H1 (cell line): ENCODE measurements around the gene PHC2. TPM values are rescaled to one million over a fixed set of nuclear protein-coding genes. Genes with fewer than 3 reads are reported as not detected.

Source experiments
- CTCF ChIA-PET: fragments of 300-600 bp; sonication (Branson Sonifier 250); formaldehyde crosslinking; loops from one replicate; lab custom pipeline; 2021; ENCODE audit not compliant: partially characterized antibody; lab: Charles Lee
- POLR2A ChIA-PET: fragments of 300-600 bp; sonication (Branson Sonifier 250); formaldehyde crosslinking; loops from one replicate; lab custom pipeline; 2021; ENCODE audit warnings: inconsistent platforms; ENCODE audit not compliant: partially characterized antibody; lab: Charles Lee
- DNase-seq, 2 experiments: peaks; one replicate each; pipeline versions ENCODE4 v3.0.0 to v3.0.0-alpha.2; 2010 to 2022; ENCODE audit warnings: low spot score in 2 of 2, low read depth in 1 of 2, mixed read lengths in 1 of 2
- FAIRE-seq: peaks from 2 replicates; lab custom pipeline; 2011; peaks lifted over from hg19 to GRCh38; lab: Jason Lieb, UNC
- H2AFZ ChIP-seq: 2 replicates; pipeline ENCODE4 v1.8.1; 2012; ENCODE audit warnings: low read length, inconsistent platforms
- H2AK5ac ChIP-seq: 2 replicates; pipeline ENCODE4 v1.6.1; 2013; ENCODE audit warnings: low read depth, low read length
- H2BK120ac ChIP-seq: replicated peaks from 2 replicates; pipeline ENCODE3; 2013; ENCODE audit warnings: low read depth, low read length, inconsistent platforms
- H2BK12ac ChIP-seq: 2 replicates; pipeline ENCODE4 v1.6.1; 2013; ENCODE audit warnings: low read depth, low read length
- H2BK15ac ChIP-seq: 2 replicates; pipeline ENCODE4 v1.6.1; 2013; ENCODE audit warnings: low read length
- H2BK20ac ChIP-seq: 2 replicates; pipeline ENCODE4 v1.6.1; 2013; ENCODE audit warnings: low read length
- H2BK5ac ChIP-seq: 2 replicates; pipeline ENCODE4 v1.6.1; 2013; ENCODE audit warnings: low read depth, low read length
- H3K14ac ChIP-seq: 2 replicates; pipeline ENCODE4 v1.6.1; 2013; ENCODE audit warnings: inconsistent platforms; ENCODE audit not compliant: insufficient read length
- H3K18ac ChIP-seq: 2 replicates; pipeline ENCODE4 v1.6.1; 2013; ENCODE audit warnings: low read length; ENCODE audit errors: extremely low read depth
- H3K23ac ChIP-seq: 2 replicates; pipeline ENCODE4 v1.6.1; 2013; ENCODE audit warnings: inconsistent platforms; ENCODE audit not compliant: insufficient read length
- H3K23me2 ChIP-seq: 2 replicates; pipeline ENCODE4 v1.6.1; 2013; ENCODE audit warnings: low read depth, low read length
- H3K27ac ChIP-seq: 2 replicates; pipeline ENCODE4 v1.6.1; 2011; ENCODE audit warnings: low read depth, low read length, inconsistent platforms
- H3K27me3 ChIP-seq, 4 experiments: replicated peaks in 1 of 4; 1 replicate in 1 of 4; 2 replicates in 3 of 4; pipeline versions ENCODE4 v1.6.1 to v1.8.1; 2011 to 2013; ENCODE audit warnings: low read length in 3 of 4, mild to moderate bottlenecking in 3 of 4, inconsistent platforms in 2 of 4, mixed read lengths in 2 of 4, moderate library complexity in 1 of 4; ENCODE audit not compliant: control insufficient read depth in 3 of 4, insufficient read depth in 3 of 4; ENCODE audit errors: extremely low read depth in 1 of 4
- H3K36me3 ChIP-seq, 4 experiments: 2 replicates each; pipeline versions ENCODE4 v1.6.1 to v1.8.1; 2011 to 2013; ENCODE audit warnings: mild to moderate bottlenecking in 4 of 4, low read length in 3 of 4, moderate library complexity in 2 of 4, control low read depth in 1 of 4, inconsistent platforms in 1 of 4; ENCODE audit not compliant: insufficient read depth in 4 of 4, control insufficient read depth in 2 of 4
- H3K4ac ChIP-seq: replicated peaks from 2 replicates; pipeline ENCODE3; 2013; ENCODE audit warnings: low read length, low read depth, mixed read lengths, inconsistent platforms; ENCODE audit not compliant: insufficient read length
- H3K4me1 ChIP-seq, 4 experiments: replicated peaks in 1 of 4; 1 replicate in 1 of 4; 2 replicates in 3 of 4; pipeline versions ENCODE4 v1.6.1 to v1.8.1; 2011 to 2013; ENCODE audit warnings: low read length in 3 of 4, inconsistent platforms in 2 of 4, mixed read lengths in 1 of 4; ENCODE audit not compliant: insufficient read depth in 4 of 4, control insufficient read depth in 3 of 4
- H3K4me2 ChIP-seq, 2 experiments: 2 replicates each; pipeline versions ENCODE4 v1.6.1 to v1.8.1; 2011 to 2013; ENCODE audit warnings: low read depth in 2 of 2, low read length in 2 of 2, control low read depth in 1 of 2, inconsistent platforms in 1 of 2, mild to moderate bottlenecking in 1 of 2; ENCODE audit not compliant: insufficient read depth in 1 of 2
- H3K4me3 ChIP-seq, 4 experiments: fragments of 200-600, 300-600 bp in 1 of 4; sonication (generic), shearing (Covaris generic), sonication (Bioruptor Twin) in 1 of 4; 2 replicates each; pipeline versions ENCODE4 v1.5.1 to v1.8.1; 2011 to 2016; ENCODE audit warnings: low read length in 4 of 4, low read depth in 3 of 4, control low read depth in 2 of 4, inconsistent platforms in 2 of 4, mild to moderate bottlenecking in 2 of 4, mixed read lengths in 1 of 4, moderate library complexity in 1 of 4; ENCODE audit not compliant: insufficient read depth in 2 of 4; ENCODE audit errors: extremely low read depth in 1 of 4
- H3K56ac ChIP-seq: replicated peaks from 2 replicates; pipeline ENCODE3; 2013; ENCODE audit warnings: low read depth, mild to moderate bottlenecking, mixed read lengths, low read length, inconsistent platforms; ENCODE audit not compliant: insufficient read length
- H3K79me1 ChIP-seq: 2 replicates; pipeline ENCODE4 v1.6.1; 2013; ENCODE audit warnings: low read depth, low read length, control low read depth
- H3K79me2 ChIP-seq, 2 experiments: 2 replicates each; pipeline versions ENCODE4 v1.6.1 to v1.8.1; 2012 to 2013; ENCODE audit warnings: low read length in 2 of 2, mild to moderate bottlenecking in 2 of 2, inconsistent platforms in 1 of 2; ENCODE audit not compliant: insufficient read depth in 2 of 2, control insufficient read depth in 1 of 2
- H3K9ac ChIP-seq, 4 experiments: replicated peaks in 1 of 4; 1 replicate in 1 of 4; 2 replicates in 3 of 4; pipeline versions ENCODE4 v1.6.1 to v1.8.1; 2011 to 2013; ENCODE audit warnings: low read depth in 3 of 4, low read length in 3 of 4, control low read depth in 2 of 4, mild to moderate bottlenecking in 2 of 4, moderate library complexity in 2 of 4, inconsistent platforms in 1 of 4; ENCODE audit errors: extremely low read depth in 1 of 4
- H3K9me3 ChIP-seq, 2 experiments: 2 replicates each; pipeline versions ENCODE4 v1.6.1 to v1.8.1; 2012 to 2013; ENCODE audit warnings: mild to moderate bottlenecking in 2 of 2, moderate library complexity in 2 of 2, control low read depth in 1 of 2, inconsistent platforms in 1 of 2, low read depth in 1 of 2, low read length in 1 of 2, mixed read lengths in 1 of 2; ENCODE audit not compliant: insufficient read depth in 2 of 2
- H4K20me1 ChIP-seq, 2 experiments: replicated peaks in 1 of 2; 2 replicates each; pipeline versions ENCODE3 to v1.8.1; 2011 to 2013; ENCODE audit warnings: inconsistent platforms in 2 of 2, low read length in 2 of 2, mild to moderate bottlenecking in 1 of 2; ENCODE audit not compliant: insufficient read depth in 2 of 2, control insufficient read depth in 1 of 2
- H4K5ac ChIP-seq: 2 replicates; pipeline ENCODE4 v1.6.1; 2013; ENCODE audit warnings: low read length, low read depth, mixed read lengths, inconsistent platforms; ENCODE audit not compliant: insufficient read length
- H4K8ac ChIP-seq: 2 replicates; pipeline ENCODE4 v1.8.0; 2013; ENCODE audit warnings: mild to moderate bottlenecking, moderate library complexity, low read length, inconsistent platforms; ENCODE audit not compliant: insufficient read depth; ENCODE audit errors: extremely low read depth
- H4K91ac ChIP-seq: replicated peaks from 2 replicates; pipeline ENCODE3; 2013; ENCODE audit warnings: low read length, mixed read lengths, inconsistent platforms; ENCODE audit not compliant: insufficient read length
- CBX5 ChIP-seq: fragments of 300-800, 300-1000 bp; sonication (generic); IDR thresholded peaks from 2 replicates; pipeline ENCODE4 v1.7.1; 2016; ENCODE audit warnings: antibody characterized with exemption, low read length, low read depth
- CHD2 ChIP-seq: IDR thresholded peaks from 2 replicates; pipeline ENCODE4 v1.6.1; 2012; ENCODE audit warnings: low read length, improper control_type of control experiment
- CTBP2 ChIP-seq: IDR thresholded peaks from 2 replicates; pipeline ENCODE4 v1.7.0; 2011; ENCODE audit warnings: borderline replicate concordance, mild to moderate bottlenecking, moderate library complexity, mixed read lengths, low read length; ENCODE audit not compliant: insufficient read depth, insufficient read length
- GTF2F1 ChIP-seq: IDR thresholded peaks from 2 replicates; pipeline ENCODE4 v1.6.1; 2012; ENCODE audit warnings: low read depth, low read length, improper control_type of control experiment, borderline replicate concordance
- HDAC2 ChIP-seq, 2 experiments: fragments of 300-600 bp in 1 of 2; sonication (generic) in 1 of 2; IDR thresholded peaks; 2 replicates each; pipeline ENCODE4 v1.6.1; 2011 to 2012; ENCODE audit warnings: low read depth in 2 of 2, low read length in 2 of 2, mild to moderate bottlenecking in 2 of 2, moderate library complexity in 2 of 2, borderline replicate concordance in 1 of 2, inconsistent platforms in 1 of 2
- RAD21 ChIP-seq, 2 experiments: IDR thresholded peaks in 1 of 2; conservative IDR thresholded peaks in 1 of 2; 2 replicates each; pipeline ENCODE4 v1.6.1; 2011; ENCODE audit warnings: low read depth in 2 of 2, low read length in 2 of 2, improper control_type of control experiment in 1 of 2, inconsistent platforms in 1 of 2, mild to moderate bottlenecking in 1 of 2, moderate library complexity in 1 of 2
- SIRT6 ChIP-seq: IDR thresholded peaks from one replicate; pipeline ENCODE4 v1.7.1; 2012; ENCODE audit warnings: low read length, inconsistent platforms
- TAF7 ChIP-seq: optimal IDR thresholded peaks from 2 replicates; pipeline ENCODE3; 2011; ENCODE audit warnings: low read depth, mild to moderate bottlenecking, inconsistent platforms, low read length, moderate library complexity, borderline replicate concordance
- WGBS, 2 experiments: shearing (Covaris generic) in 1 of 2; methylation state at CpG; one replicate each; pipeline versions ENCODE4 v1.1.6 to v1.1.7; 2013 to 2015; ENCODE audit warnings: low lambda C conversion rate in 2 of 2, mixed read lengths in 2 of 2, inconsistent platforms in 1 of 2, low coverage in 1 of 2, missing lambda C conversion rate in 1 of 2; ENCODE audit not compliant: insufficient replicate concordance in 2 of 2, insufficient coverage in 1 of 2, insufficient read length in 1 of 2; ENCODE audit errors: extremely low coverage in 1 of 2, missing lambda C conversion rate in 1 of 2; 5-methylcytosine and 5-hydroxymethylcytosine counted together
- polyA plus RNA-seq, 7 experiments: library from polyadenylated mRNA; depleted of rRNA in 3 of 7; stranded (reverse) in 5 of 7; unstranded in 2 of 7; fragments of >200 nt in 5 of 7; fragments of 200-250 nt in 2 of 7; gene quantifications; 1 replicate in 5 of 7; 2 replicates in 1 of 7; 4 replicates in 1 of 7; pipeline versions ENCODE4 v1.2.1 to v1.2.3, GENCODE V29; 2011 to 2013; ENCODE audit warnings: missing spikeins in 2 of 7, mixed read lengths in 2 of 7
- total RNA-seq: library from RNA; stranded (reverse); fragmentation: NEBNext Ultra II Directional; extraction: Animal tissue kit (Norgen Biotek cat#: 25700); gene quantifications from 2 replicates; pipeline ENCODE4 v1.2.1, GENCODE V29; 2021
- TF ChIP-seq, protein P1 (sequence below), 3 experiments: IDR thresholded peaks; 1 replicate in 2 of 3; 2 replicates in 1 of 3; pipeline versions ENCODE4 v1.5.1 to v1.6.1; 2011; ENCODE audit warnings: low read length in 3 of 3, mild to moderate bottlenecking in 3 of 3, inconsistent platforms in 2 of 3, low read depth in 1 of 3, moderate library complexity in 1 of 3; ENCODE audit not compliant: insufficient read depth in 1 of 3; ENCODE audit errors: control extremely low read depth in 1 of 3

Gene PHC2
- total and polyA plus RNA-seq, 2 of the 8 experiments (the other 6 are each of a cell fraction or from before 2014, with no cell fraction given): 5.6 to 14.2 TPM

DNA sequence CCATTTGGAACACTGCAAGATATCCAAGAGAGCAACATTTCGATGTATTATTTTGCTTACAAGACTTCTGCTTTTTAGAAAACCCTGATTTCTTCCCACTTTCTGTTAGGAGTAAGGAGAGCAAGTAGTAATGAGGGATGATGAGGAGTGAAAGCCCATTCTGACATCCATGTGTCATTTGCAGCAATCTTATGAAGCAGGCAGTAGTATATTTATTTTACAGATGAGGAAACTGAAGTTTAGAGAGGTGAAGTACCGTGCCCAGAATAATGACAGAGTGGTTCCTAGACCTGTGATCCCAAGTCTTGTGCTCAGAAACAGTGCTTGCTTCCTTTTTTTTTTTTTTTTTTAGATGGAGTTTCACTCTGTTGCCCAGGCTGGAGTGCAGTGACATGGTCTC is 34.4 kb upstream of the PHC2 start:
- Histone ChIP-seq H3K23me2 (no peaks in the 10 kb centered on the region), H4K8ac (no peak overlapping the region), H2BK20ac (no peak overlapping the region), H3K79me2 (no peaks in the 10 kb centered on the region), H2BK15ac (no peak overlapping the region), H3K56ac (no peak overlapping the region), H3K79me1 (no peaks in the 10 kb centered on the region), H3K23ac (no peak overlapping the region), H3K4me1 (peaks cover 0 to 4% (median 0%) of the 10 kb centered on the region in 4 experiments; a peak in 1 of 7 replicates), H3K4ac (no peak overlapping the region), H3K4me2 (no peak overlapping the region), H3K27ac (no peak overlapping the region), H2BK5ac (no peak overlapping the region), H2AFZ (no peak overlapping the region), H2BK120ac (no peak overlapping the region), H3K4me3 (no peak overlapping the region), H4K5ac (no peak overlapping the region), H2AK5ac (no peak overlapping the region), H3K14ac (no peak overlapping the region), H3K9me3 (no peaks in the 10 kb centered on the region), H3K36me3 (no peaks in the 10 kb centered on the region), H4K20me1 (no peaks in the 10 kb centered on the region), H3K9ac (no peak overlapping the region), H3K27me3 (no peaks in the 10 kb centered on the region; a peak in 1 of 7 replicates), H2BK12ac (no peak overlapping the region), H3K18ac (no peak overlapping the region), H4K91ac (no peak overlapping the region)
- 81% methylated on average over 2 of the region's 2 CpGs; no CpG with 5 or more reads in 1 of the 2 experiments for WGBS, 2 experiments
- FAIRE-seq (no peak), DNase-seq (no peak)
- CTCF ChIA-PET: interaction anchor here (7.3 to 7.6 kb wide), 2 partner anchors 8 to 99 kb away, joined by 75 to 76 read pairs; no protein-coding TSS in a partner anchor
- POLR2A ChIA-PET: no interaction called here
- TF ChIP-seq CBX5 (no peak), SIRT6 (no peak), CTBP2 (no peak), HDAC2 (IDR thresholded peaks at IDR 0.05; ENCODE audit: borderline replicate concordance in 1 of 2, low read depth in 2 of 2, low read length in 2 of 2) (no peak), TAF7 (no peak), GTF2F1 (no peak), RAD21 (IDR thresholded peaks at IDR 0.05 in 1 of 2, conservative IDR thresholded peaks at IDR 0.05 in 1 of 2; ENCODE audit: low read depth in 2 of 2, low read length in 2 of 2) (no peak), CHD2 (no peak)
- TF ChIP-seq, protein P1, sequence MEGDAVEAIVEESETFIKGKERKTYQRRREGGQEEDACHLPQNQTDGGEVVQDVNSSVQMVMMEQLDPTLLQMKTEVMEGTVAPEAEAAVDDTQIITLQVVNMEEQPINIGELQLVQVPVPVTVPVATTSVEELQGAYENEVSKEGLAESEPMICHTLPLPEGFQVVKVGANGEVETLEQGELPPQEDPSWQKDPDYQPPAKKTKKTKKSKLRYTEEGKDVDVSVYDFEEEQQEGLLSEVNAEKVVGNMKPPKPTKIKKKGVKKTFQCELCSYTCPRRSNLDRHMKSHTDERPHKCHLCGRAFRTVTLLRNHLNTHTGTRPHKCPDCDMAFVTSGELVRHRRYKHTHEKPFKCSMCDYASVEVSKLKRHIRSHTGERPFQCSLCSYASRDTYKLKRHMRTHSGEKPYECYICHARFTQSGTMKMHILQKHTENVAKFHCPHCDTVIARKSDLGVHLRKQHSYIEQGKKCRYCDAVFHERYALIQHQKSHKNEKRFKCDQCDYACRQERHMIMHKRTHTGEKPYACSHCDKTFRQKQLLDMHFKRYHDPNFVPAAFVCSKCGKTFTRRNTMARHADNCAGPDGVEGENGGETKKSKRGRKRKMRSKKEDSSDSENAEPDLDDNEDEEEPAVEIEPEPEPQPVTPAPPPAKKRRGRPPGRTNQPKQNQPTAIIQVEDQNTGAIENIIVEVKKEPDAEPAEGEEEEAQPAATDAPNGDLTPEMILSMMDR (IDR thresholded peaks at IDR 0.05; ENCODE audit: control extremely low read depth in 1 of 3, insufficient read depth in 1 of 3, low read depth in 1 of 3, low read length in 3 of 3): no peak
